Measurements from ENCODE around the gene SLCO2A1. TPM values are rescaled to one million over a fixed set of nuclear protein-coding genes. Genes with fewer than 3 reads are reported as not detected.
"Not testable (repeated sequence)": the region's sequence is repeated elsewhere in the genome, so short reads cannot be mapped to it uniquely, and the experiment has no call there.

The SLCO2A1 gene
- total and polyA plus RNA-seq, 2 donors: 1.5 to 3.9 TPM

GRCh38 chr3:134074001-134074789 lies 44.5 kb upstream of the SLCO2A1 start:
- H3K27ac ChIP-seq (ENCODE audit: low read depth in 1 of 2, low read length in 1 of 2): no peak overlapping the region
- H3K27me3 ChIP-seq (ENCODE audit: control insufficient read depth in 2 of 2, insufficient read depth in 1 of 2, low read length in 1 of 2): no peaks in the 10 kb centered on the region
- DNase-seq (ENCODE audit: low read depth in 6 of 9, low spot score in 9 of 9): no peak
- no peaks in the 10 kb centered on the region for H3K9me3 ChIP-seq (ENCODE audit: control insufficient read depth in 2 of 2, insufficient read depth in 1 of 2, low read length in 1 of 2)
- WGBS: 94% methylated on average over 10 of the region's 10 CpGs
- no peaks in the 10 kb centered on the region for H3K4me1 ChIP-seq (ENCODE audit: control insufficient read depth in 2 of 2, insufficient read depth in 2 of 2, low read length in 2 of 2)
- no peaks in the 10 kb centered on the region for H3K36me3 ChIP-seq (ENCODE audit: control insufficient read depth in 2 of 2, insufficient read depth in 2 of 2, low read length in 1 of 2)
- no peak overlapping the region for H3K4me3 ChIP-seq (ENCODE audit: low read length in 2 of 2)

DNA sequence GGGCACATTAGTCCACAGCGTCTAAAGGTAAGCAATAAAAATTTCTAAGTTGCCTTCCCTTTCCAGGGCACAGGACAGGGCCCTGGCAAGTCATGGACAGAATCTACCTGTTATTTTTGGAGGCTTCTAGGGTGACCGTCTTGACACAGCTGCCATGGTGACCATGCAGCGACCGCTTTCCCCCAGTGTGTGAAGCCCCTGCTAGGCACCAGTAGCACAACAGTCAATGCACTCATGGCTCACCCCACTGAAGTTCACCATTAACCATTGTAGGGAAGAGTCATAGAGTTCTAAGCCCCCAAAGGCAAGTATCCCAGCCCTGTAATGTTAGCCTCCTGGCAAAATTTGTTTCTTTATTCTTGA lies 43.8 kb upstream of the SLCO2A1 start:
- WGBS: 100% methylated on average over 4 of the region's 4 CpGs
- Histone ChIP-seq H3K27ac (ENCODE audit: low read depth in 1 of 2, low read length in 1 of 2) (no peak overlapping the region), H3K27me3 (ENCODE audit: control insufficient read depth in 2 of 2, insufficient read depth in 1 of 2, low read length in 1 of 2) (no peaks in the 10 kb centered on the region)

DNA sequence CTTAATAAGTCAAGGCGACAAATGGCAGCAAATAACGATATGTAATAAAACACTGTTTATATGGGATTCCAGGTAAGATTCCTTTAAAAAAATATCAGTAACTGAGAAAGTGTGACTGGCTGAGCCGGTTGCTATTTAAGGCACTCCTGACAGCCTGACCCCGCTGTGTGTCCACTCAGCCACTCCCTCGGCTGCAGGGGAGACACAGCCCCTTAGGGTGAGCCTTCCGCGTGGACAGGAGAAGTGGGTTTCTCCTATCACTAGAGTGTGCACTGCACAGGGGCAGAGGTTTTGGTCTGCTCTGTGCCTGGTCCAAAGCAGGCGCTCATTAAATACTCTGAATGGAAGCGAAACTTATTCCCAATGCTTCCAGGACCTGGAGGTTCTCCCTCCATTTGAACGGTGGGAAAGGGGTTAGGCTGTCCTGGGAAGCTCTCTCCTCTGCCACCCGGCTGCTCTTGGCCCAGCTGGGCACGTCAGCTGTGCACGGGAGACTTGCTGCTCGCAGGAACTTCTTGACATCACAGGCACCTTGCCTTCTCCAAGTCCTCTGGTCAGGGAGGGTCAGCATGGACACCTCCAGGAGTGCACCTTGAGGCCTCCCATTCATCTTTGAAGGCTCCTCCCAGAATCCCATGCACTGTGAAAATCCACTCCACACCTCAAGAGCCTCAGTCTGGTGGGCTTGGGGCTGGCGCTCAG lies 43.3 kb upstream of the SLCO2A1 start:
- Histone ChIP-seq H3K27ac (ENCODE audit: low read depth in 1 of 2, low read length in 1 of 2) (no peak overlapping the region), H3K4me1 (ENCODE audit: control insufficient read depth in 2 of 2, insufficient read depth in 2 of 2, low read length in 2 of 2) (no peaks in the 10 kb centered on the region), H3K36me3 (ENCODE audit: control insufficient read depth in 2 of 2, insufficient read depth in 2 of 2, low read length in 1 of 2) (no peaks in the 10 kb centered on the region), H3K4me3 (ENCODE audit: low read length in 2 of 2) (no peak overlapping the region), H3K27me3 (ENCODE audit: control insufficient read depth in 2 of 2, insufficient read depth in 1 of 2, low read length in 1 of 2) (no peaks in the 10 kb centered on the region), H3K9me3 (ENCODE audit: control insufficient read depth in 2 of 2, insufficient read depth in 1 of 2, low read length in 1 of 2) (no peaks in the 10 kb centered on the region)
- no peak for DNase-seq (ENCODE audit: low read depth in 6 of 9, low spot score in 9 of 9)
- 97% methylated on average over 15 of the region's 15 CpGs for WGBS

More for the DNA sequence above, 43.8 kb upstream of the SLCO2A1 start:
- DNase-seq (ENCODE audit: low read depth in 6 of 9, low spot score in 9 of 9): no peak
- Histone ChIP-seq H3K9me3 (ENCODE audit: control insufficient read depth in 2 of 2, insufficient read depth in 1 of 2, low read length in 1 of 2) (no peaks in the 10 kb centered on the region), H3K36me3 (ENCODE audit: control insufficient read depth in 2 of 2, insufficient read depth in 2 of 2, low read length in 1 of 2) (no peaks in the 10 kb centered on the region), H3K4me1 (ENCODE audit: control insufficient read depth in 2 of 2, insufficient read depth in 2 of 2, low read length in 2 of 2) (no peaks in the 10 kb centered on the region), H3K4me3 (ENCODE audit: low read length in 2 of 2) (no peak overlapping the region)

DNA sequence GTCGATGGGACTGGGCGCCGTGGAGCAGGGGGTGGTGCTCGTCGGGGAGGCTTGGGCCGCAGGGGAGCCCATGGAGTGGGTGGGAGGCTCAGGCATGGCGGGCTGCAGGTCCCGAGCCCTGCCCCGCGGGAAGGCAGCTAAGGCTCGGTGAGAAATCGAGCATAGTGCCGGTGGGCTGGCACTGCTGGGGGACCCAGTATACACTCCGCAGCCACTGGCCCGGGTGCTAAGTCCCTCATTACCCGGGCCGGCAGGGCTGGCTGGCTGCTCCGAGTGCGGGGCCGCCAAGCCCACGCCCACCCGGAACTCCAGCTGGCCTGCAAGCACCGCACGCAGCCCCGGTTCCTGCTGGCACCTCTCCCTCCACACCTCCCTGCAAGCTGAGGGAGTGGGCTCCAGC lies 40.6 kb upstream of the SLCO2A1 start:
- H3K4me1 ChIP-seq (ENCODE audit: control insufficient read depth in 2 of 2, insufficient read depth in 2 of 2, low read length in 2 of 2); H3K9me3 ChIP-seq (ENCODE audit: control insufficient read depth in 2 of 2, insufficient read depth in 1 of 2, low read length in 1 of 2); H3K27me3 ChIP-seq (ENCODE audit: control insufficient read depth in 2 of 2, insufficient read depth in 1 of 2, low read length in 1 of 2); H3K27ac ChIP-seq (ENCODE audit: low read depth in 1 of 2, low read length in 1 of 2); H3K4me3 ChIP-seq (ENCODE audit: low read length in 2 of 2); DNase-seq (ENCODE audit: low read depth in 6 of 9, low spot score in 9 of 9); H3K36me3 ChIP-seq (ENCODE audit: control insufficient read depth in 2 of 2, insufficient read depth in 2 of 2, low read length in 1 of 2): not testable (repeated sequence)
- WGBS: 97% methylated on average over 25 of the region's 25 CpGs

GRCh38 chr3:134068429-134068828 lies 38.7 kb upstream of the SLCO2A1 start:
- H3K36me3 ChIP-seq (ENCODE audit: control insufficient read depth in 2 of 2, insufficient read depth in 2 of 2, low read length in 1 of 2): no peaks in the 10 kb centered on the region
- no peaks in the 10 kb centered on the region for H3K4me1 ChIP-seq (ENCODE audit: control insufficient read depth in 2 of 2, insufficient read depth in 2 of 2, low read length in 2 of 2)
- 96% methylated on average over 7 of the region's 7 CpGs for WGBS
- DNase-seq (ENCODE audit: low read depth in 6 of 9, low spot score in 9 of 9): no peak
- H3K4me3 ChIP-seq (ENCODE audit: low read length in 2 of 2): no peak overlapping the region
- H3K27me3 ChIP-seq (ENCODE audit: control insufficient read depth in 2 of 2, insufficient read depth in 1 of 2, low read length in 1 of 2): no peaks in the 10 kb centered on the region
- H3K9me3 ChIP-seq (ENCODE audit: control insufficient read depth in 2 of 2, insufficient read depth in 1 of 2, low read length in 1 of 2): no peaks in the 10 kb centered on the region
- no peak overlapping the region for H3K27ac ChIP-seq (ENCODE audit: low read depth in 1 of 2, low read length in 1 of 2)

DNA sequence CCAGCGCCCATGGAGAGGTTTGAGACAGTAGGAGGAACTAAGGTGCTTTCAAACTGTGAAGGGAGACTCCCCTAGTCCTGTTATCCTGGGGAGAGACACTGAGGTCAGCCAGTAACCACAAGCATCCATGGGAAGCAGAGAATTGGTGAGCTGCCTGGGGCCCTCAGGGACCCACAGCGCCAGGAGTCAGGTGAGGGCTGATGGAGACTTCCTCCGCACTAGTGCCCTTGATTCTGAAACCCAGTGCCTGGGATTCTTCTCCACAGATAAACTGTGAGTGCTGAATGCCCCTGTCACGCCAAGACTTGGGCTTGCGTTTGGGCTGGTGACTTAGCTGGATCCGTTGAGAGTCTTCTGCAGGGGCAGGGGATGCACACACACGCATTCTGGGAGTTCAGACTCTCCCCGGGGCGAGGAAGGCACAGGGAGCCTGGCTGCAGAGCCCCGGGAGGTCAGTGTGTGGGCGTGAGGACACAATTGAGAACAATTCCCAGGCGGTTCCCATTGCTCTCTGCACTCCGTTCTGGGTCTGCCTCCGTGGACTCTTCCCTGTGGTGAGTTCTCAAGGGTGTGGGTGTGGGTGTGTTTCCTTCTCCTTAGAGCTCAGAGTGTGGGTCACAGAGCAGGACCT lies 37.9 kb upstream of the SLCO2A1 start:
- no peaks in the 10 kb centered on the region for H3K27me3 ChIP-seq (ENCODE audit: control insufficient read depth in 2 of 2, insufficient read depth in 1 of 2, low read length in 1 of 2)
- H3K4me3 ChIP-seq (ENCODE audit: low read length in 2 of 2): no peak overlapping the region
- H3K27ac ChIP-seq (ENCODE audit: low read depth in 1 of 2, low read length in 1 of 2): no peak overlapping the region
- DNase-seq (ENCODE audit: low read depth in 6 of 9, low spot score in 9 of 9): no peak
- H3K9me3 ChIP-seq (ENCODE audit: control insufficient read depth in 2 of 2, insufficient read depth in 1 of 2, low read length in 1 of 2): no peaks in the 10 kb centered on the region
- H3K4me1 ChIP-seq (ENCODE audit: control insufficient read depth in 2 of 2, insufficient read depth in 2 of 2, low read length in 2 of 2): no peaks in the 10 kb centered on the region
- no peaks in the 10 kb centered on the region for H3K36me3 ChIP-seq (ENCODE audit: control insufficient read depth in 2 of 2, insufficient read depth in 2 of 2, low read length in 1 of 2)
- 95% methylated on average over 14 of the region's 14 CpGs for WGBS

DNA sequence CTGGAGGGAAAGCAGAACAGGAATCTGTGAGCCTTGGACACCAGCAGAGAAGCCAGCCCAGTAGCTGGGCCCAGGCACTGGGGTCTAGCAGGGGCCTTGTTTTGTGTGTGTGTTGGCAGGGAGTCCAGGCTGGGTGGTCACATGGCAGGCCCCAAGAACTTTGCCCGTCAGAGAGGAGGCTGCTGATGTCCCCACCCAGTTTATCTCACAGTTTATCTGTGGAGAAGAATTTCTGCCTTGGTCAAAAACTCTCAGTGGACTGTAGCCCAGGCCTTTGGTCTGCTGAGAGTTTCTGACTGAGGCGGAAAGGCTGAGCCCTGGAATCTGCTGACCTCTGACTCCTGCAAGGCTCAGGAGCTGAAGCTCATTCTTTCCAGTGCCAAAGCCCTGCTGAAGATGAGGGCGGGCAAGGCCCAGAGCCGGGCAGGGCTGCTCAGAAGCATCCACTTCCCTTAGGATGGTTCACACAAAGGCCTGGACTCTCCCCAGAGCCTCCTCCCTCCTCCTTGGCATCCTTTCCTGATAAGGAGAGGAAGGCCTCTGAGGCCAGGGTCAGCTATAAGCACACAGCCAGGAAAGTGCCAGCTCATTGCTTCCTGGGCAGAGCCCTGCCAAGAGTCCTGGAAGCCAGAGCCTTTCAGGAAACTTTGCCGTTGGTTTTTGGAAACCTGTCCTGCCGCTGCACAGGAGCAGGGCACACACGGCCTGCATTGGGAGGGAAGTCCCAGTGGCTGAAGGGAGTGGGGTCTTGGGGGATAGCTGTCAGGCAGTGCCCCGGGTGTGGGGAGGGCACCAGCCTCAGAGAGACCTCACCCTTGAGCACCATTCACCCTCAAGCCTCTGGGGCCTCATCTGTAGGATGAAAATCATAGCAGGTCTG lies 37.2 kb upstream of the SLCO2A1 start:
- Histone ChIP-seq H3K36me3 (ENCODE audit: control insufficient read depth in 2 of 2, insufficient read depth in 2 of 2, low read length in 1 of 2) (no peaks in the 10 kb centered on the region), H3K27ac (ENCODE audit: low read depth in 1 of 2, low read length in 1 of 2) (no peak overlapping the region), H3K4me3 (ENCODE audit: low read length in 2 of 2) (no peak overlapping the region), H3K27me3 (ENCODE audit: control insufficient read depth in 2 of 2, insufficient read depth in 1 of 2, low read length in 1 of 2) (no peaks in the 10 kb centered on the region), H3K4me1 (ENCODE audit: control insufficient read depth in 2 of 2, insufficient read depth in 2 of 2, low read length in 2 of 2) (no peaks in the 10 kb centered on the region), H3K9me3 (ENCODE audit: control insufficient read depth in 2 of 2, insufficient read depth in 1 of 2, low read length in 1 of 2) (no peaks in the 10 kb centered on the region)
- no peak for DNase-seq (ENCODE audit: low read depth in 6 of 9, low spot score in 9 of 9)
- 93% methylated on average over 8 of the region's 8 CpGs for WGBS

DNA sequence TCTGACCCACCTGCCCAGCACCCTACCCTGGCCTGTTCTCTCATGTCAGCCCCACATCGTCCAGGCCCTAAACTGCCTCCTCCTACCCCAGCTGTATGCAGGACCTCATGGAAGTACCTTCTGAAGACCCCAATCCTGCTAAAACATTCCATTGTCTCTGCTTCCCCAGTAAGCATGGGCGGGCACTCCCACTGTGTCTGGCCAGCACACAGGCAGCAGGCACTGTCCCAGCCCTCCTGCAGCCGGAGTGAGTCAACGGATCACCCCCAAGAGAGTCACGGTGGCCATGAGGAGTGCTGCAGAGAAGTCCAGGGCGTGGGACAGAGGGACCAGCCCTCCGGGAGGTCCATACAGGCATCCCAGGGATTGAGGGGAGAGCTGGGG lies 36.4 kb upstream of the SLCO2A1 start:
- Histone ChIP-seq H3K36me3 (ENCODE audit: control insufficient read depth in 2 of 2, insufficient read depth in 2 of 2, low read length in 1 of 2) (no peaks in the 10 kb centered on the region), H3K27me3 (ENCODE audit: control insufficient read depth in 2 of 2, insufficient read depth in 1 of 2, low read length in 1 of 2) (no peaks in the 10 kb centered on the region), H3K4me3 (ENCODE audit: low read length in 2 of 2) (no peak overlapping the region), H3K9me3 (ENCODE audit: control insufficient read depth in 2 of 2, insufficient read depth in 1 of 2, low read length in 1 of 2) (no peaks in the 10 kb centered on the region), H3K4me1 (ENCODE audit: control insufficient read depth in 2 of 2, insufficient read depth in 2 of 2, low read length in 2 of 2) (no peaks in the 10 kb centered on the region), H3K27ac (ENCODE audit: low read depth in 1 of 2, low read length in 1 of 2) (no peak overlapping the region)
- 94% methylated on average over 7 of the region's 7 CpGs for WGBS
- no peak for DNase-seq (ENCODE audit: low read depth in 6 of 9, low spot score in 9 of 9)
